H1 (cell line): ENCODE measurements around the gene YARS2. TPM values are rescaled to one million over a fixed set of nuclear protein-coding genes. Genes with fewer than 3 reads are reported as not detected.

Experiments used
- polyA plus RNA-seq, 7 experiments: library from polyadenylated mRNA; depleted of rRNA in 3 of 7; stranded (reverse) in 5 of 7; unstranded in 2 of 7; fragments of >200 nt in 5 of 7; fragments of 200-250 nt in 2 of 7; gene quantifications; 1 replicate in 5 of 7; 2 replicates in 1 of 7; 4 replicates in 1 of 7; pipeline versions ENCODE4 v1.2.1 to v1.2.3, GENCODE V29; 2011 to 2013; ENCODE audit warnings: missing spikeins in 2 of 7, mixed read lengths in 2 of 7
- small RNA-seq: library from polyadenylated mRNA; stranded (forward); fragments of <200 nt; extraction: miRNeasy Mini kit (QIAGEN cat#:217004); gene quantifications from one replicate; pipeline ENCODE3, GENCODE V24; 2013; ENCODE audit not compliant: insufficient read depth
- total RNA-seq: library from RNA; stranded (reverse); fragmentation: NEBNext Ultra II Directional; extraction: Animal tissue kit (Norgen Biotek cat#: 25700); gene quantifications from 2 replicates; pipeline ENCODE4 v1.2.1, GENCODE V29; 2021

The YARS2 gene
- total and polyA plus RNA-seq, 2 of the 8 experiments (the other 6 are each of a cell fraction or from before 2014, with no cell fraction given) = 29.9 to 41.4 TPM

Small RNA genes lying within 50 kb of the gene (small RNA-seq; reads per million reads assigned to genes)
- gene RF00019 = not detected

Other genes with a start within 250 kb of the YARS2 start
- 81.5 and 93.9 TPM in 2 replicates for gene DNM1L, start 76.6 kb downstream of the YARS2 start, total RNA-seq
- gene DNM1L, start 76.6 kb downstream of the YARS2 start, polyA plus RNA-seq (2011; rRNA removed) = 15.2 and 23.7 TPM in 2 replicates
- 44.2 and 44.8 TPM in 2 replicates for gene PKP2, start 140.9 kb upstream of the YARS2 start, total RNA-seq
- gene PKP2, start 140.9 kb upstream of the YARS2 start, polyA plus RNA-seq (2011; rRNA removed) = 9.6 and 13.0 TPM in 2 replicates